Activated CD4-positive, alpha-beta T cell treated with anti-CD3 and anti-CD28 coated beads for 36 hours (primary cell): ENCODE data around the gene RALGAPA1. TPM values are rescaled to one million over a fixed set of nuclear protein-coding genes. Genes with fewer than 3 reads are reported as not detected.

Experiments used
- ATAC-seq: fragments of 200-7000 bp; cut with Tn5 transposase; one replicate; pipeline ENCODE4 v1.10.0; 2021; ENCODE audit warnings: mild to moderate bottlenecking, moderate library complexity
- CTCF ChIA-PET: fragments of 350-600 bp; sonication (Branson Sonifier 250); formaldehyde crosslinking; loops from one replicate; lab custom pipeline; 2021; ENCODE audit warnings: antibody characterized with exemption; lab: Charles Lee
- POLR2A ChIA-PET: fragments of 350-600 bp; sonication (Branson Sonifier 250); formaldehyde crosslinking; loops from one replicate; lab custom pipeline; 2021; ENCODE audit warnings: antibody characterized with exemption, inconsistent platforms; lab: Charles Lee
- DNase-seq: peaks from one replicate; pipeline ENCODE4 v3.0.0-alpha.2; 2020
- H3K27ac Mint-ChIP-seq: one replicate; pipeline ENCODE4 v1.8.0; 2021; ENCODE audit warnings: mixed read lengths
- H3K27me3 Mint-ChIP-seq: one replicate; pipeline ENCODE4 v1.8.0; 2021; ENCODE audit warnings: mixed read lengths
- H3K36me3 Mint-ChIP-seq: one replicate; pipeline ENCODE4 v1.8.0; 2021; ENCODE audit warnings: low read depth, mixed read lengths
- H3K4me1 Mint-ChIP-seq: one replicate; pipeline ENCODE4 v1.8.0; 2021; ENCODE audit warnings: mixed read lengths
- H3K4me3 Mint-ChIP-seq: one replicate; pipeline ENCODE4 v1.8.0; 2021; ENCODE audit warnings: mild to moderate bottlenecking, moderate library complexity, mixed read lengths
- H3K9me3 Mint-ChIP-seq: one replicate; pipeline ENCODE4 v1.8.0; 2021; ENCODE audit warnings: low read depth, mixed read lengths
- intact Hi-C, 2 experiments: fragments of 100-400 bp; cut with DNase I in 1 of 2; cut with micrococcal nuclease in 1 of 2; formaldehyde crosslinking; loops; one replicate each; pipeline versions ENCODE4 v1.14.2 to v1.15.1; 2022 to 2024; cut with DNase I, micrococcal nuclease
- total RNA-seq, 2 experiments: library from RNA; stranded (reverse); gene quantifications; one replicate each; pipeline ENCODE4 v1.2.3, GENCODE V29; 2021

RALGAPA1 gene
- total RNA-seq, 2 experiments from 2014 or later, result 20.3 to 22.0 TPM

DNA sequence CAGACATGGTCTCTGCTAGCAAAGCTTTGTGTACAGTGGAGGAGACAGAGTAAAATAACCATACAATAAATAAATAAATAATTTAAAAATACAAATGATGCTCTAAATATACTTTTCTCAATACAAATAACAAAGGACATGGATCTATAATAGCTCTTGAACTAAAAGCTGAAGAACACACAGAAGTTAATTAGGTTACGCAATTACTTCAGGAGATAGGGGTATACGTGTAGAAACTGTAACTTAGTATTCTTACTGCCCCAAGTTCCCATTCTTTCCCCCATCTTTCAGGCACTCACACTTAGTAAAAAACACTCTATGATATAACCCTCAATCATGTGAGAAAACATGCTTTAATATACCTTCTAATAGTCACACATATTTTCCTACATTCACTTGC lies 231.0 kb downstream of the RALGAPA1 start:
- CTCF ChIA-PET, result interaction anchor here (1.3 kb wide), 1 partner anchor 9 kb away, joined by 3 read pairs; no protein-coding TSS in a partner anchor

DNA sequence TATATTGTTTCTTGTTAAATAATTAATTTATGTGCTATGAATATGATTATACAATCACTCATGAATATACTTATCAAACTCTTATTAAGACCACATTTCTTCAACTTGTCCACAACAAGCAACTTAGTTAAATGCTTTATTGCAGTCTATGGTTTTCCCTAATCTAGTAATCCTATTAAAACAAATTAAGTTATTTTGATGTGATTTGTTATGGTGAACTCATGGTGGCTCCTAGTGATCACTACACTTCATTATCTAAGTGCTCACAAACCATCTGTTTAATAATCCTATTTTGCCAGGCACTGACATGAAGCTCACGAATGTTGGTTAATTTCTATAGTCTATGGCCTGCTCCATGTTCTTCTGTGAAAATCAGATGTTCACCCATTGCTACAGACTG lies 232.2 kb downstream of the RALGAPA1 start:
- H3K4me1 Mint-ChIP-seq, result no peaks in the 10 kb centered on the region
- H3K36me3 Mint-ChIP-seq, result peaks cover 6% of the 10 kb centered on the region
- POLR2A ChIA-PET, result no interaction called here
- no peak for DNase-seq
- no peaks in the 10 kb centered on the region for H3K27me3 Mint-ChIP-seq
- H3K27ac Mint-ChIP-seq, result no peak overlapping the region
- no peak overlapping the region for H3K4me3 Mint-ChIP-seq
- CTCF ChIA-PET, result interaction anchor here (1.3 kb wide), 1 partner anchor 8 kb away, joined by 3 read pairs; no protein-coding TSS in a partner anchor
- intact Hi-C loops, result no loop called here
- ATAC-seq, result no peak
- H3K9me3 Mint-ChIP-seq, result no peaks in the 10 kb centered on the region

More for the DNA sequence above, 231.0 kb downstream of the RALGAPA1 start:
- Mint-ChIP-seq H3K4me3 (no peak overlapping the region), H3K9me3 (no peaks in the 10 kb centered on the region), H3K4me1 (no peaks in the 10 kb centered on the region), H3K27me3 (no peaks in the 10 kb centered on the region), H3K27ac (no peak overlapping the region), H3K36me3 (peaks cover 5% of the 10 kb centered on the region)
- no peak for DNase-seq
- POLR2A ChIA-PET, result no interaction called here
- no peak for ATAC-seq
- intact Hi-C loops, result no loop called here

DNA sequence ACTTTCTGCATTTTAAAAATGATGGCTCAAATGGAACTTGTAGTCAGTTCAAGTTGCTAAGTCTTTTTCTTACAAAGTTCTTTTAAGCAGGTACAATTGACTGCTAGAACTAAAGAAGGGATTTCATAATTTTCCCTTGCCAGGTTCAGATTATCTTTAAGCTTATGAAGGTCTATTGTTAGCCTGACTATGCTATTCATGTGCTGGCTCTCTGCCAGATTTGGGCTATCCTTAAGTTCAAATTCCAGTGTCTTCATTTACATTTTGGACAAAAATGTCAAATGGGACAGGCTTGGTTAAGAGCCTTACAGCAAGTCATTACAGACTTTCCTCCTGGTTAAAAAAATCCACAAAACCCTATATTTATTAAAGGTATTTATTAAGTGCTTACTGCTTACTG lies 232.8 kb downstream of the RALGAPA1 start:
- ATAC-seq (no peak), DNase-seq (no peak)
- intact Hi-C loops, result no loop called here
- no peak overlapping the region for H3K4me3 Mint-ChIP-seq
- H3K36me3 Mint-ChIP-seq, result peaks cover 5% of the 10 kb centered on the region
- no peaks in the 10 kb centered on the region for H3K4me1 Mint-ChIP-seq
- no peak overlapping the region for H3K27ac Mint-ChIP-seq
- ChIA-PET POLR2A (no interaction called here), CTCF (no interaction called here)
- no peaks in the 10 kb centered on the region for H3K9me3 Mint-ChIP-seq
- no peaks in the 10 kb centered on the region for H3K27me3 Mint-ChIP-seq

DNA sequence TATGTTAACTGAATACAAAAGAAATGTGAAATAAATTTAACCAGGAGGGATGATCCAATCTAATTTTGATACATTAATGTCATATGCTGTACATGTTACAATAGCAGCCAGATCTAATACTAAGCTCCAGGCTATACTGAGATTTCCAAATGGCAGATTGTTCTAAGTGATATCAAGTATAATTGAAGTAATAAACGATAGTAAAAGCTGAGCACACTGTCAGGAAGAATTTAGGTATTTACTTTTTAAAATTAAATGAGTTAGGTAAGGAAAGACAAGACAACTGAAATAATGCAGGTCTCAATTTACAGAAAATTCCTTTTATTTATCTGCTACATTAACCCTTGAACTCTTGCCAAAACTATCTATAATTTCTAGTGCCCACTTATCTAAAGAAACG lies 235.2 kb downstream of the RALGAPA1 start:
- POLR2A ChIA-PET, result no interaction called here
- Mint-ChIP-seq H3K27me3 (no peaks in the 10 kb centered on the region), H3K9me3 (no peaks in the 10 kb centered on the region), H3K4me3 (no peak overlapping the region), H3K27ac (no peak overlapping the region), H3K36me3 (peaks cover 8% of the 10 kb centered on the region), H3K4me1 (no peaks in the 10 kb centered on the region)
- ATAC-seq (no peak), DNase-seq (no peak)
- CTCF ChIA-PET, result interaction anchor here (0.7 kb wide), 1 partner anchor 135 kb away, joined by 4 read pairs; no protein-coding TSS in a partner anchor
- intact Hi-C loops, result no loop called here

DNA sequence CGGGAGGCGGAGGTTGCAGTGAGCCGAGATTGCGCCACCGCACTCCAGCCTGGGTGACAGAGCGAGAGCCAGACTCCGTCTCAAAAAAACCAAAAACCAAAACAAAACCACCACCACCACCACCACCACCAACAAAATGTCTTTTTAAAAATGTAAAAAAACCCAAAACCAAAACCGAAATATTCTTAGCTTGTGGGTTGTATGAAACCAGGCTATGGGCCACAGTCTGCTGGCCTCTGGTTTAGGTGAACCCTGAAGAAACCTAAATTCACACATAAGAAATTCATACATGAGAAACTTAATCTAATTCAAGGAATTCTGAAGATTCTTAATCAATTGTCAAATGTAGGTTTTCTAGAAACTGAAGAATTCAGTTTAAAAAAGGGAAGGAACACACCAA lies 237.5 kb downstream of the RALGAPA1 start:
- H3K4me1 Mint-ChIP-seq, result no peaks in the 10 kb centered on the region
- intact Hi-C loops, result no loop called here
- DNase-seq (no peak), ATAC-seq (no peak)
- peaks cover 7% of the 10 kb centered on the region for H3K36me3 Mint-ChIP-seq
- H3K27ac Mint-ChIP-seq, result no peak overlapping the region
- no peak overlapping the region for H3K4me3 Mint-ChIP-seq
- CTCF ChIA-PET, result no interaction called here
- POLR2A ChIA-PET, result no interaction called here
- no peaks in the 10 kb centered on the region for H3K9me3 Mint-ChIP-seq
- H3K27me3 Mint-ChIP-seq, result no peaks in the 10 kb centered on the region

DNA sequence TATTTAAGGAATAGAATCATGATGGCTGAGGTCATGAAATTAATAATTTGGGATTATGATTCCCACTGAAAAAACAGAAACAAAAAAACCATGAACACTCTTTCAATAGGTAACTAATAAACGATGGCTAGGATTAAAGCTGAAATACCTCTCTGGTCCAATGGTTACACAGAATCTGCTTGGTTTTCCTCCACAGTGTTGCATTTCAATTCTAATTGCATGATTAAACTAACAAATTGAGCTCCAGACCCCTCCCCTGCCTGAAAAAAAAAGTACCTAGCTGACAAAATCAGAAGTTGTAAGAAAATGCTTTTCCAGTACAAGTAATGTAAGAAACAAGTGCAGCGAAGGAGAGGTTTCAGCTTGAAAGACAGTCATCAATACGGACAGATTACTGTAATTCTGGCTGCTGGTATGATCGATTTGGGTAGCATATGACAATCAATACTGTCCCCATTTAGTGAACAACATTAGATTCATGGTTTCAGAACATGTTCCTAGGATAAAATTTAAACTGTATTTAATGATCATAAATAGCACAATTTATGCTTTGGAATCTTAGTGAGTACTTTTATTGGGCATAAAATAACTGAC lies 243.1 kb downstream of the RALGAPA1 start:
- Mint-ChIP-seq H3K36me3 (peaks cover 5% of the 10 kb centered on the region), H3K27ac (no peak overlapping the region), H3K9me3 (no peaks in the 10 kb centered on the region), H3K4me3 (no peak overlapping the region), H3K4me1 (no peaks in the 10 kb centered on the region), H3K27me3 (no peaks in the 10 kb centered on the region)
- CTCF ChIA-PET, result no interaction called here
- no peak for DNase-seq
- intact Hi-C loops, result no loop called here
- POLR2A ChIA-PET, result no interaction called here
- no peak for ATAC-seq

DNA sequence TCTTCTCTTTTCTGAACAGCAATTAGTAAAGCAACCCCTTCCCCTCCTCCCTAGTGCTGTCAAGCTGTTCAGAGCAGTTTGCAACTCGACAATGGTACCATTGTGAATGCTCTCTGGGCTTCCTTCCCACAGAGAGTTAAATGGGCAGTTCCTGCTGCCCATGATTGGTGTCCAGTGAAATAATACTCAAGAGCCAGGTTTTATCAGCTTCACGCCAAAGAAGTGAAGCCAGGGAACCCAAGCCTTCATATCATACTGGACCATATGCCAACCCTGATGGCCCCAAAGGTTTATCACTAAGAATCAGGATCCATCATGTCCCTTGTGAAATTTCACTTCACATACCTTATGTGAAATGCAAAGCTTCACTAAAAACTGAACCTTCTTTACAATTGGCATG lies 250.4 kb downstream of the RALGAPA1 start:
- Mint-ChIP-seq H3K9me3 (no peaks in the 10 kb centered on the region), H3K4me3 (no peak overlapping the region), H3K4me1 (no peaks in the 10 kb centered on the region), H3K27ac (no peak overlapping the region), H3K36me3 (peaks cover 4% of the 10 kb centered on the region), H3K27me3 (no peaks in the 10 kb centered on the region)
- ATAC-seq (no peak), DNase-seq (no peak)
- intact Hi-C loops, result no loop called here
- CTCF ChIA-PET, result interaction anchor here (1.7 kb wide), 1 partner anchor 14 kb away, joined by 3 read pairs; no protein-coding TSS in a partner anchor
- POLR2A ChIA-PET, result interaction anchor here (0.6 kb wide), 1 partner anchor 256 kb away, joined by 5 read pairs; no protein-coding TSS in a partner anchor

DNA sequence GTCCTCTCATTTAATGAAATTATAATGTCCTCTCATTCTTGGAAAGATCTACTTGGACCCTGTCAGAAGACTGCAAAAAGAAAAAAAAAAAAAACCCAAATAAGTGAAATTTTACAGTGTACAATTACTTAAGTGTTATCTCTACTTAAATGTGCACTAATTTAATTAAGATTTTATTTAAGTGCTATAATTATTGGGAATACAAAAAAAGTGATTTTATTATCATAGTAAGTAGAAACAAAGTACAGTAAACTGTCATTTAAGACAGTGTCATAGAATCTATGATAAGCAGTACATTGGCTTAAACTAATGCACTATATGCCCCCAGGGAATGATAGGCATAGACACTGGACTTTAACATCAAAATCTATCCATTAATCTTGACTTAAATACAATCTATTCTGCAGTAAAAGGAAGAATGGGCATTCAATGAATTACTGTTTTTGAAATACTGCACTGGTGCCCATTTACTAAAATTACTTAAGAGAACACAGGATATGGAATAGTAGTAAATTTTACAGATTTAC lies 251.8 kb downstream of the RALGAPA1 start:
- no peaks in the 10 kb centered on the region for H3K9me3 Mint-ChIP-seq
- H3K27ac Mint-ChIP-seq, result no peak overlapping the region
- ATAC-seq (no peak), DNase-seq (no peak)
- H3K4me1 Mint-ChIP-seq, result no peaks in the 10 kb centered on the region
- CTCF ChIA-PET, result interaction anchor here (1.7 kb wide), 1 partner anchor 12 kb away, joined by 3 read pairs; no protein-coding TSS in a partner anchor
- POLR2A ChIA-PET, result no interaction called here
- peaks cover 4% of the 10 kb centered on the region for H3K36me3 Mint-ChIP-seq
- no peaks in the 10 kb centered on the region for H3K27me3 Mint-ChIP-seq
- intact Hi-C loops, result no loop called here
- H3K4me3 Mint-ChIP-seq, result no peak overlapping the region

DNA sequence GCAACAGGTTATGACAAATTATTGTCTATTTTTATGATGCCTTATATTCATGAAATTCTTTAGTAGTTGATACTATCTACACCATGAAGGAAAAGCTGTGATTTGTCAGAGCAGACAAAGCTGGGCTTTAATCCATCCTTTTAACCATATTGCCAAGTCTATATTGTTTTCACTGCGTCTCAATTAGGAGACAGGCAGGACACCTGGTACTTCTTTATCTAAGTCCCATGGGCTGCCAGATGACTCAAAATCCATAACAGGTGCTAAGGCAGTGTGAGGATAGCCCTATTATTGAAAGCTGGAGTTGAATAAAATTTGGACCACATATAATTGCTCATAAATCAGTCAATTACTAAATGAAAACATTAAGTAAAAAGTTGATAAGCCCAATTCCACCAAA lies 252.5 kb downstream of the RALGAPA1 start:
- ChIA-PET POLR2A (interaction anchor here (0.6 kb wide), 1 partner anchor 118 kb away, joined by 8 read pairs; no protein-coding TSS in a partner anchor), CTCF (interaction anchor here (0.5 kb wide), 1 partner anchor 98 kb away, joined by 3 read pairs; no protein-coding TSS in a partner anchor)
- Mint-ChIP-seq H3K27ac (no peak overlapping the region), H3K9me3 (no peaks in the 10 kb centered on the region), H3K27me3 (no peaks in the 10 kb centered on the region), H3K4me1 (no peaks in the 10 kb centered on the region), H3K36me3 (peaks cover 4% of the 10 kb centered on the region), H3K4me3 (no peak overlapping the region)
- intact Hi-C loops, result no loop called here
- no peak for DNase-seq
- no peak for ATAC-seq

DNA sequence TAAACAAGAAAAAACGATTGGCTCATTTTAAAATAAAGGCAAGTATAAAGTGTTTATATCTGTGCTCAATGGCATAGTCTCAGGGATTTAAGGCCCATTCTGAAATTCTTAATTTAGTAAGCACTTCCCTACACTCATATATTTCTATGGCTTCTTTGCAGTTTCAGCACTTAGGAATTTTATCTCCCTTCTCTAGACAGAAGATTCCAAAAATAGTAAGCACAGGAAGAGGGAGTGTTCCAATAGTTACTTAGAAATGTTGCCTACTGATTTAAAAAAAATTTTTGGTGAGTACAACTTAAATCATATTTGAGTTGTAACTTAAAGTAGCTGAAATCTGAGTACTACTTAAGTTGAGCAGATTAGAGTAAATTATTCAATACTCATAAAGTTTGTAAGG lies 255.3 kb downstream of the RALGAPA1 start:
- H3K4me3 Mint-ChIP-seq, result no peak overlapping the region
- H3K27me3 Mint-ChIP-seq, result no peaks in the 10 kb centered on the region
- ATAC-seq (no peak), DNase-seq (no peak)
- H3K9me3 Mint-ChIP-seq, result no peaks in the 10 kb centered on the region
- H3K27ac Mint-ChIP-seq, result no peak overlapping the region
- peaks cover 6% of the 10 kb centered on the region for H3K36me3 Mint-ChIP-seq
- ChIA-PET CTCF (no interaction called here), POLR2A (no interaction called here)
- intact Hi-C loops, result no loop called here
- no peaks in the 10 kb centered on the region for H3K4me1 Mint-ChIP-seq

DNA sequence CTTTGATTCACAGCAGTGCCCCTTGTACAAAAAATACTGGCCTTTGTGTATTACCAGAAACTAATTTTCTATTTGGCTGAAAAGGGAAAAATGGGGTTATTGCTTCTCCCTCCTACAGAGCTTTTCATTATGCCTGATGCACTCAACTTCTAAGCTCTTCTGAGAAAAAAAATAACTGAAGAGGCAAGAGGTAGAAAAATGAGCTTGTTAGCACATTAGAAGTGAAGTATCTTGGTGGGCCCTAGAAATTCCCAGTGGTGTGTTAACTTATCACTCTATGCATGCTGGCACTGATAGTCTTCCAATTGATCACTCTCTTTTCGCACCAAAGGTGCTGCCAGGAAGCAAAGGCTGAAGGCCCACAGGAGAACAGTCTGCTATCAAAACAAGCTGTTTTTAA lies 258.0 kb downstream of the RALGAPA1 start:
- H3K27ac Mint-ChIP-seq, result no peak overlapping the region
- ATAC-seq (no peak), DNase-seq (no peak)
- no peaks in the 10 kb centered on the region for H3K9me3 Mint-ChIP-seq
- intact Hi-C loops, result no loop called here
- H3K36me3 Mint-ChIP-seq, result peaks cover 10% of the 10 kb centered on the region
- ChIA-PET POLR2A (no interaction called here), CTCF (interaction anchor here (0.9 to 1.8 kb wide), 2 partner anchors 10 to 80 kb away, joined by 3 to 4 read pairs; no protein-coding TSS in a partner anchor)
- H3K27me3 Mint-ChIP-seq, result no peaks in the 10 kb centered on the region
- no peak overlapping the region for H3K4me3 Mint-ChIP-seq
- no peaks in the 10 kb centered on the region for H3K4me1 Mint-ChIP-seq

DNA sequence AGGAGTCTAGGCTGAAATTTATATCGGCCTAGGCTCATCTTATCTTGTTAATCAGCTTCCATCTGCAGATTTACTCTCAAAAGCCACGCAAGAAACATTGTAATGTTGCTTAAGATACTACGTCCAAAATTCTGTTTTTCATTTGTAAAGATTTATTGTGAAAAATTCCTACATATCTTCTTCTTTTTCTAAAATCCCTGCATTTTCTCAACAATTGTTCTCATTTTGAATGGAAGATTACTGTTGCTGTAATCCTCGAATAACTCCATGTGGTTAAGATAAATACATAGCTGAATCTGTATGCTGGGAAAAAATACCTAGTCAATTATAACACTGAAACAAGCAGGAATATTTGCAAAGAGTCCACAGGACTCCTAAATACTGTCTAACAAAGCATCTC lies 259.5 kb downstream of the RALGAPA1 start:
- DNase-seq (no peak), ATAC-seq (no peak)
- POLR2A ChIA-PET, result no interaction called here
- intact Hi-C loops, result no loop called here
- no peak overlapping the region for H3K4me3 Mint-ChIP-seq
- CTCF ChIA-PET, result no interaction called here
- H3K36me3 Mint-ChIP-seq, result peaks cover 8% of the 10 kb centered on the region
- no peaks in the 10 kb centered on the region for H3K27me3 Mint-ChIP-seq
- no peak overlapping the region for H3K27ac Mint-ChIP-seq
- no peaks in the 10 kb centered on the region for H3K4me1 Mint-ChIP-seq
- H3K9me3 Mint-ChIP-seq, result no peaks in the 10 kb centered on the region
